Measurements from ENCODE around the gene MIB1.
A peak's percentile ranks its signal among the peaks of the same experiment; 100 is the strongest.
"Not testable (repeated sequence)": the region's sequence is repeated elsewhere in the genome, so short reads cannot be mapped to it uniquely, and the experiment has no call there.

Gene MIB1

GRCh38 chr18:21740538-21741311 is at the start of gene MIB1:
MIB1 (plus strand) TSS chr18:21740792; CDS start chr18:21741584, 792 bp downstream.
- DNase-seq: peak; percentile 94

DNA sequence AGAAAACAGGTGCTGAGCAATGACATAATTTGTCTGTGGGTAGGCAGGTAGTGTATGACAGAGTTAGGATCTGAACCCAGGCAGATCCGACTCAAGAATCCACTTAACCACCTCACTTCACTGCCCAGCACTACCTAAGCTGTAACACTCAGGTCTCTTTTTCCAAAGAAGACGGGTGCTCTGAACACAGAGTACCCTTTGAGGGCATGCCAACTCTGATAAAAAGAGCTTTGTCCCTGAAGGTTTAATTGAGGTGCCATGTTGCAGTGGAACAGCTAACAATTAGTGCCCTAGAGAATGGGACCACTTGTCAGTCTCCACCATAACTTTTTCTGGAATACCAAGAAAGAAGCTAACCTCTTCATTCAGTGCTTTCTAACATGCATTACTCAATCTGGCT is 47.3 kb upstream of the MIB1 start:
- DNase-seq: no peak

DNA sequence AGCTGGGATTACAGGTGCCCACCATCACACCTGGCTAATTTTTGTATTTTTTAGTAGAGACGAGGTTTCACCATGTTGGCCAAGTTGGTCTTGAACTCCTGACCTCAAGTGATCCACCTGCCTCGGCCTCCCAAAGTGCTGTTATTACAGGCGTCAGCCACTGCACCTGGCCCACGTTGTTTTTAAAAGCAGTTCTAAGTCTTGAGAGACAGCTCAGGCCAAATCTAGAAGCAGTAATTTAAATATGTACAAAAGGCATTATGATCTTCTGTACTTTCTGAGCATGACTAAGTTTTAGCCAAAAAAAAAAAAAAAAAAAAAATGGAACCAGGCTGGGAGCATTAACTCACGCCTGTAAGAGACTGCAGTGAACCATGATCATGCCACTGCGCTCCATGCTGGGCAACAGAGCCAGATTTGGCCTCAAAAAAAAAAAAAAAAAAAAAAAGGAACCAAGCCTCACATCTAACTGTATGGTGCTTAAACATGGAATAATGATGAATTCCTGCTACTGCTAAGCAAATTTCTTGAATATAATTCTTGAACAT is 40.0 kb upstream of the MIB1 start:
- DNase-seq: no peak

DNA sequence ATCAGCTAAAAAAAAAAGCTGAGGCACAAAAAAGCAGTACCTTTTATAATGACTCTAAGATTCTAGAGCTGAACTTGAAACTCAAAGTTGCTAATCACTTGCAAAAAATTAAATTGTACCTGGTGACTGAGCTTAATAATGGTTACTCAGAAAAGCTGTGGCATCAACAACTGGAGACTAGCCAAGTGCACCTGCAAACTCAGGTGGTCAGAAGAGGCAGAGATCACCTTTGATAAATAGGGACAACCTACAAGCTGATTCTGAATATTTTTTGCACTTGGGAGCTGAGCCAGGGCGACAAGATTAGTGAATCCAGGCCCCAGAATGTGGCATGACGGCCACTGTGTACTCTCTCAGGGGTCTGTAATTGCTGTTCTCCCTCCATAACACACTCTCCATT is 39.0 kb upstream of the MIB1 start:
- DNase-seq: no peak

DNA sequence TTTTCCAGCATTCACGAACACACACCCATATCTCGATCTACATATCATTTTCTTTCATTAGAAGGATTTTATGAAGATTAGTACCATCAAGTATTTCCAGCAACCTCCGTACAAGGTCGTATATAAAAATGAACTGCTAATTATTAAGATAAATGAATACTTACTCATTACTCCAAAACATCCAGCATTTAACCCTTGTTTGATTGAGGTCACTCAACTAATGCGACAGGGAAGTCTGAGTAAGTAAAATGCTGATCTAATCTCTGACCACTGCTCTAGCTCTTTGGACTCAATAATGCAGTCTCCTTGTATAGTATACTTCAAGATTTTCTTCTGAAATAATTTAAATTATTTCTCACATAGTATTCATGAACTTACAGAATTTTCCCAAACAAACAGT is 38.0 kb upstream of the MIB1 start:
- no peak for DNase-seq

DNA sequence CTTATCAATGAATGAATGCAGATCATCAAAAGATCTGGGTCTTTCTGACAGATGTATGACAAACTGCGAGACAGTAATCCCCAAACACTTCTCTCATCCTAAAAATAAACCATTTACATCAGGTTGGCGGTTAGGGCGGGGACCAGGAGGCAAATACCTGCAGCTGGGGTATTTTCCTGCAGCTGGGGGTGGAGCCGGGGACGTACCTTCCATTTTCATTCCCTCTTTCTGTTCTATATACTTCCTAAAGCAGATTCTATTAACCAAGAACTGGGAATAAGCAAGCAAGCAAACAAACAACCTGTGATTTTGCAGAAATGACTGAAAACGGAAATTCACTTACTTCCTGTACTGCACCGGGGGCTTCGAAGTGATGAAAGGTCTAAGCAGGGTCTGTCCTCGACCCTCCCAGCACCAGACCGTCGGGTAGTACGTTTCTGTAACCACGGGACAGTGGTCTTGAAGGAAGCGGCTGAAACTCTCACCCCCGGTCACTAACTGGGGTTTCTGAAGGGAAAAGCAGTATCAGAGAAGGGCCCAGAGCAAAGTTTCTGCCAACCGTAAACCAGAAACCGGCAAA is 37.3 kb upstream of the MIB1 start:
- no peak for DNase-seq

DNA sequence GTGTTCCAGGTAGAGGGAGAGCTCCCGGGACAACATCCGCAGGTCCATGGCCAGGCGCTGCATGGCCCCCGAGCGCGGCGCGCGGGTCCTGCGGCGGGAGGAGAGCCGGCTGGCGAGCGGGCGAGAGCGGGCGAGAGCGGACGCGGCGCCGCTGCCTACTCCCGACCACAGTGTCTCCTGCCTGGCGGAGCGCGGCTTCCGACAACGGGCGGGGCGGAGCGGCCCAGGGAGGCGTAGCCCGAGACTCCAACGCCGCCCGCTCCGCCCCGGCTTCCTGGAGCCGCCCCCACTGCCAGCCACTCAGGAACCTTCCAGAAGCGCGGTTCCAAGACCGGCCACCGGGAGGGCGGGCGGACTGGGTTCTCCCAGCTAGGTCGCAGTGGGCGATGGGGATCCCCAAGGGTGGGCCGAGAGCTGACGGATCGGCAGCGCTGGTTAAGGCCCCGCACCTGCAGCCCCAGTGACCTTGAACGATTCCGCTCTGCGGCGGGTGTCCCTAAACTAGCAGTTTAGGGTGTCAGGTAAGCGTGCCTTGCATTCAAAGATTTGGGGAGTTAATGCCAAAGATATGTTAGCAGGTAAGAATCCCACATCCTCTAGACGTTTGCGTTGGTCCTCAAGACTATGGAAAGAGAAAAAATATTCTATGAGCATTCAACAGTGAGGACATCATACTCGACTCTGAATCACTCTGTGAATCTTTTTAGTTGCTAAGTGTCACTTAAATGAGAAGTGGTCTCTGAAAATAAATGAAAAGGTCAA is 35.8 kb upstream of the MIB1 start, which contains the start of gene ABHD3:
Gene ABHD3, minus strand, starts transcription at position 172 of the 762 bp plus-strand sequence. Its CDS starts 109 bp downstream, at position 63.
- peak; percentile 69 to 83 for DNase-seq

- DNase-seq: no peak
Measured at GRCh38 chr18:21706386-21706865, 34.2 kb upstream of the MIB1 start.

GRCh38 chr18:21707130-21707529 is 33.5 kb upstream of the MIB1 start:
- not testable (repeated sequence) for DNase-seq

DNA sequence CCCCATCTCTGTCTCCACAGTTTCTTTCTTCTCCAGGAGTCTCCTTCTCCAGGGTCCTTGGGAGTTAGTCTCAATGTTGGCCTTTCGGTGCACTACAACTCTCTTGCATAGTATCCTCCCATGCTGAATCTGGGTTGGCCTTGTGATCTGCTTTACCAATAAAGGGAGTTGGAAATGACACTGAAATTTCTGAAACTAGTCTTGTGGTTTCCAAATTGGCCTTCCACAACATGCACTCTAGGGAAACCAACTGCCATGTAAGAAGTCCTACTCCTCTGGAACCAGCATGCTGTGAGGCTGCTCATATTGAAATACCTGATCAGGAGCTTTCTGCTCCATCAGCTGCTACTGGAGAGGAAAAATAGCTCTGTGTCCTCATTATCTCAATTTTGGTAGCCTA is 26.1 kb upstream of the MIB1 start:
- no peak for DNase-seq

GRCh38 chr18:21722687-21723086 is 17.9 kb upstream of the MIB1 start:
- no peak for DNase-seq

DNA sequence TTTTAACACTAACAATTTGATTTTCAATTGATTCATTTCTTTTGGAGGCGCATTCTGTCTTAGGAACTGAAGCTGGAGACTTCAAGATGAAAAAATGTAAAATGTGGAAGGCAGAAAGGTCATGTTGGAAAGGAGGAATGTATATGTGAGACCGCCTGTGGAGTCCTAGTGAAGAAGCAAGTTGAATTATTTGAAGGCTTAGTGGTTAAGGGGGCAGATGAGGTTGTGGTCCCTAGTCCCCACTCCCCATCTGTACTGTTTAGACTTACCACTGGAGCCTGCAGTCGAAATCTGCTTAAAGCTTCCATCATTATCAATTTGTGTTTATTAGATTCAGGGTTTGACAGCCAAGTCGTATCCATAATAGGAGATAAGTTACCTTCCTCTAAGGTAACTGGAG is 15.4 kb upstream of the MIB1 start:
- DNase-seq: no peak

DNA sequence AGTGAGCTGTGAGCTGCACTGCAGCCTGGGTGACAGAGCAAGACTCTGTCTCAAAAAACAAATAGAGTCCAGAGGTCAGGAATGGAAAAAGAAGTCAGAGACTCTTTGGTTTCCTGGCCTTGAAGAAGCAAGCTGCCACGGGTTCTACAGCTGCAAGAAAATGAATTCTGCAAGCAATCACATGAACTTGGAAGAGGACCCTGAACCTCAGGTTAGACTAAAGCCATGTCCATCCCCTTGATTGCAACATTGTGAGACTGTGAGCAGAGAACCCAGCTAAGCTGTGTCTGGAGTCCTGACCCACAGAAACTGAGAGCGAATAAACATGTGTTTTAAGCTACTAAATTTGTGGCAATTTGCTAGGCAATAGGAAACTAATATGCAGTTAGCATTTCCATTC is 12.9 kb upstream of the MIB1 start:
- no peak for DNase-seq

GRCh38 chr18:21733011-21733410 is 7.6 kb upstream of the MIB1 start:
- no peak for DNase-seq

DNA sequence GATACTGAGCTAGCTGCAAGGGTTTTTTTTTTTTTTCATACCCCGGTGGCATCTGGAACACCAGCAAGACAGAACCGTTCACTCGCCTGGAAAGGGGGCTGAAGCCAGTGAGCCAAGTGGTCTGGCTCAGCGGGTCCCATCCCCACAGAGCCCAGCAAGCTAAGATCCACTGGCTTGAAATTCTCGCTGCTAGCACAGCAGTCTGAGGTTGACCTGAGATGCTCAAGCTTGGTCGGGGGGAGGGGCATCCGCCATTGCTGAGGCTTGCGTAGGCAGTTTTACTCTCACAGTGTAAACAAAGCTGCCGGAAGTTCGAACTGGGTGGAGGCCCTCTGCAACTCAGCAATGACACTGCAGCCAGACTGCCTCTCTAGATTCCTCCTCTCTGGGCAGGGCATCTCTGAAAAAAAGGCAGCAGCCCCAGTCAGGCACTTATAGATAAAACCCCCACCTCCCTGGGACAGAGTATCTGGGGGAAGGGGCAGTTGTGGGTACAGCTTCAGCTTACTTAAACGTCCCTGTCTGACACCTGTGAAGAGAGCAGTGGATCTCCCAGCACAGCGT is 5.1 kb upstream of the MIB1 start:
- no peak for DNase-seq

GRCh38 chr18:21736926-21737325 is 3.7 kb upstream of the MIB1 start:
- not testable (repeated sequence) for DNase-seq

DNA sequence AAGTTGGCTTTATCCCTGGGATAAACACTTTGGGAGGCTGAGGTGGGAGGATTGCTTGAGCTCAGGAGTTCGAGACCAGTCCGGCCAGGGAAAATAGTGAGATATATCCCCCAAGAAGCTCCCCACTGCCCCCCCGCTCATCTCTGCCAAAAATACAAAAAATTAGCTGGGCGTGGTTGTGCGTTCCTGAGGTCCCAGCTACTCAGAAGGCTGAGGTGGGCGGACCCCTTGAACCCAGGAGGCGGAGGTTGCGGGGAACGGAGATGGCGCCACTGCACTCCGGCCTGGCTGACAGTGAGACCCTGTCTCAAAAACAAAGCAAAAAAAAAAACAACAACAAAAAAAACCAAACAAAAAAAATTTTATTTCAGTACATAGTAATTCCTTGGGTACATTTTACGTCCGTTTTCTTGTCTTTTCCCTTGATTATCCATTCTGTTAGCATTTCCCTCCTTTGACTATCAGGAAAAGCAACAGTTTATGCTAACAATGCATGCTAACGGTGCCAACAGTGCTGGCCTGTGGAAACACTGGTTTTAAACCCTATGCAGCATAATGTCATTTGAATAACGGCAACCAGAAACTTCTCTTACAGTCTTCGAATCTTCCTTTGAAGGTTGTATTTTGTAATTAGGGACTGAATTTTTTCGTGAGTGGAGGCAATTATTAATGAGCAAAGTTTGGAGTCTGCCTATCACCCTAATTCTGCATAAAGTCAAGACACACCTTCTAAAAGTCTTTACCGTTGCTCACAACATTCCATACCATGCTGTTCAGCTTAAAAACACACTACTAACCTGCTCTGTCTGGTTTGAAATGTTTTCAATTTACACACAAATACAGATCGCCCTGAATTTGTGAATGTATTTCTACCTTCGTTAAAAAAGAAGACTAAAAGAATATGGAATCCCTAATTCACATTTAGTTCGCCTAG is 721 bp upstream of the MIB1 start:
- DNase-seq: no peak

- DNase-seq: no peak
Measured at GRCh38 chr18:21741312-21741561, 645 bp downstream of the MIB1 start.

GRCh38 chr18:21741562-21742314 is 1.1 kb downstream of the MIB1 start:
- no peak for DNase-seq

DNA sequence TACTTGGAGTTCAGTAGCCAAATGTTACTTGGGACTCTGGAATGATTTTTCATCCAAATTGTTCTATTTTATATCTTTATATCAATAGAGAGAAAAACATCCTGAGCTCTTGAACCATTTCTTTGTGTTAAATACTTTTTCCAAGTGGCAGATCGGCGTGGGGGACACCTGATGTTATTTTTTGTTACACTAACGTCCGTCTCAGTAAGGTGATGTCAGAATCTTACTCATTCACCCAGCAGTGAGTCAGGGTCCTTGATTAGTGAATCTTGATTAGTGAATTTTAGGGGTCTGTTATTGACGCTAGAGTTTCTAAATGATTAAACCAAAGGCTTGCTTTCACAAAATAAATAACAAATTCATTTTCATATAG is 1.7 kb downstream of the MIB1 start:
- no peak for DNase-seq

DNA sequence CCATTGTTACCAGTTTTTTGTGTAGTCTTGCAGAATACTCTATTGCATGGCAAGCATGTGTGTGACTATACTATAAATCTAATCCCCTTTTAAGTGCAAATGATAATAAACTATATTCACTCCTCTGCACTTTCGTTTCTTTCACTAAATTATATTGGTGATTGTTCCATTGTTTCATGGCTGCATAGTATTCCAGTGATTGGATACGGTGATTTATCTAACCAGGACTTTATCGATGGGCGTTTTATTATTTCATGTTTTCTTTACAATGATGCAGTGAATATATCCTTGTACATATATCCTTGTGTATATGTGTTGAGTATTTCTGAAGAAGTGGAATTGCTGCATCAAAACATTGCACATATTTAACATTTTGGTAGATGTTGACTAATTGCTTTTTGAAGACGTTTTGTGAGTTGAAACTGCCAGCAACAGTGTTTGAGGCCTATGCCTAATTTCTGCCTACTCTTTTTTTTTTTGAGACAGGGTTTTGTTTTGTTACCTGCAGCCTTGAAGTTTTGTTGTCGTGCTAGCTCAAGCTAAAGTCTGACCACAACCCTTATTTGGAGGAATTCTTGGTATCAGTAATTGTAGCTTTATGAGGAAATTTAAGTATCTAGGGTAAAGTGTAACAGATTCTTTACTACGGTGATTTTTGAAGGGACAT is 2.7 kb downstream of the MIB1 start:
- DNase-seq: no peak
